ENCODE data around the gene BMPR1B.

The BMPR1B gene

GRCh38 chr4:94918543-94918942, 160.8 kb downstream of the BMPR1B start:
- DNase-seq = no peak

- no peak for DNase-seq
Measured at GRCh38 chr4:94920369-94920768, 162.6 kb downstream of the BMPR1B start.

GRCh38 chr4:94924566-94924965, 166.8 kb downstream of the BMPR1B start:
- no peak for DNase-seq

GRCh38 chr4:94925764-94926347, 168.1 kb downstream of the BMPR1B start:
- DNase-seq = no peak

GRCh38 chr4:94926936-94927335, 169.2 kb downstream of the BMPR1B start:
- DNase-seq = no peak

- no peak for DNase-seq
Measured at GRCh38 chr4:94927696-94928095, 169.9 kb downstream of the BMPR1B start.

GRCh38 chr4:94929696-94930095, 171.9 kb downstream of the BMPR1B start:
- DNase-seq = no peak

- no peak for DNase-seq
Measured at GRCh38 chr4:94931626-94932025, 173.9 kb downstream of the BMPR1B start.

- no peak for DNase-seq
Measured at GRCh38 chr4:94932366-94932765, 174.6 kb downstream of the BMPR1B start.

- no peak for DNase-seq
Measured at GRCh38 chr4:94933799-94934198, 176.0 kb downstream of the BMPR1B start.

GRCh38 chr4:94934201-94934600, 176.4 kb downstream of the BMPR1B start:
- no peak for DNase-seq

GRCh38 chr4:94934864-94935263, 177.1 kb downstream of the BMPR1B start:
- DNase-seq = no peak

GRCh38 chr4:94936854-94937253, 179.1 kb downstream of the BMPR1B start:
- no peak for DNase-seq

GRCh38 chr4:94939791-94940519, 182.2 kb downstream of the BMPR1B start:
- no peak for DNase-seq

- no peak for DNase-seq
Measured at GRCh38 chr4:94940520-94940908, 182.8 kb downstream of the BMPR1B start.

- DNase-seq = no peak
Measured at GRCh38 chr4:94941706-94942105, 184.0 kb downstream of the BMPR1B start.

GRCh38 chr4:94944726-94945125, 187.0 kb downstream of the BMPR1B start:
- DNase-seq = no peak

- no peak for DNase-seq
Measured at GRCh38 chr4:94947681-94948108, 189.9 kb downstream of the BMPR1B start.

GRCh38 chr4:94954251-94954650, 196.5 kb downstream of the BMPR1B start:
- DNase-seq = no peak

- no peak for DNase-seq
Measured at GRCh38 chr4:94957030-94957429, 199.3 kb downstream of the BMPR1B start.

GRCh38 chr4:94959307-94959706, 201.6 kb downstream of the BMPR1B start:
- no peak for DNase-seq

GRCh38 chr4:94960708-94961107, 203.0 kb downstream of the BMPR1B start:
- DNase-seq = no peak

- DNase-seq = no peak
Measured at GRCh38 chr4:94961420-94961819, 203.7 kb downstream of the BMPR1B start.

GRCh38 chr4:94962484-94962883, 204.7 kb downstream of the BMPR1B start:
- DNase-seq = no peak

GRCh38 chr4:94965852-94966251, 208.1 kb downstream of the BMPR1B start:
- DNase-seq = no peak
